ENCODE measurements around the gene CCDC60.

CCDC60 gene

DNA sequence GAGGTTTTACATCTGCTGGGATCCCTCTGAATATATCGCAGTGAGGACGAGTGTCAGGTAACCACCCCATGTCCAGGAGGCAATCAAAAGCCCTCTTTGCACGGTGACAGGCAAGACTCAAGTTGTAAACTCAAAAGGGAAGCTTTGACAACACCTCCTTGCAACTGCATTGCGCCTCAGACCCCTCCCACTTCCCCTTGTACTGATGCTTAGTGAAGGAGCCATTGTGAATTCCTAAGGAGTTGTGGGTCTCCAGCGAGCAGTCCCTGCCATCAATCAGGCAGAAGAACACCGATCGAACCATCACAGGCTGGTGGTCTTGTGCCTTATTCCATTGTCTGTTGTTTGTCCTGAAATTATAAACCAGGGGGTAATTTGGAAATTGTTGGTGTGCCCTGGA, 112.6 kb downstream of the CCDC60 start:
- no peak for DNase-seq (ENCODE audit: low read depth)

DNA sequence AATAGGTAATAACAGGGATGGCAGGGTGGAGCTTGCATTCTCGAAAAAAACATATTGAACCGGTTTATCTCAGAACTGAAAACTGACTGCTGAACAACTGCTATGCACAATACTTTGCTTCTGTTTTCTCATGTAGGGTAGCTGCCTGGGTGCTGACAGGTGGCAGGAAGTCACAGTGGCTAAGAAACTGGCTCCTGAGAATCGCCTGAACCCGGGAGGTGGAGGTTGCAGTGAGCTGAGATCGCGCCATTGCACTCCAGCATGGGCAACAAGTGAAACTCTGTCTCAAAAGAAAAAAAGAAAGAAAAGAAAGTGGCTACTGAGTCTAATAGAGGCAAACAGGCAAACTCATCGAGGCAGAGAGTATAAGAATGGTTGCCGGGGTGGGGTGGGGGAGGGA, 113.1 kb downstream of the CCDC60 start:
- DNase-seq (ENCODE audit: low read depth) = no peak

DNA sequence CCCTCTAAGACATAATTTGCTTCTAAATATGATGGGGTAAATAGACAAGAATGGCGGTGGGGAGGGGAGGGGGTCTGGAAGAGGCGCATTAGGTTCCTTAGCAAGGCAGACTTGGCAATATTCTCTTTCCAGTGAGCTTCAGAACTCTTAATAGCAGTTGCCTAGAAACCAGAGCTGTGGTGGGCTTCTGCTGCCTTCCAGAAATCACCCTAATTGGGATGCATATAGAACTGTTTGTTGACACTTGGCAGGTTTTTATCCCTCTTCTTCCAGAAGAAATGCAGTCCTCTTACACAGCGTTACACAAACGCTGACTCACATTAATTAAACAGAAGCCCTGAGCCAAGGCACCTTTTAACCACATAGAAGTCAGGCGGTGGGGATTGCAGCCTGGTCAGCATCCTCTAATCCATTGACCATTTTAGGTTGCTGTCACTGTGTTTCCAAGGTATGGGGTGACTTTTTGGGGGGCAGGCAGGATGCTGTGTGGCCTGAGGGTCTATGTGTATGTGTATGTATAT, 114.1 kb downstream of the CCDC60 start:
- no peak for DNase-seq (ENCODE audit: low read depth)

DNA sequence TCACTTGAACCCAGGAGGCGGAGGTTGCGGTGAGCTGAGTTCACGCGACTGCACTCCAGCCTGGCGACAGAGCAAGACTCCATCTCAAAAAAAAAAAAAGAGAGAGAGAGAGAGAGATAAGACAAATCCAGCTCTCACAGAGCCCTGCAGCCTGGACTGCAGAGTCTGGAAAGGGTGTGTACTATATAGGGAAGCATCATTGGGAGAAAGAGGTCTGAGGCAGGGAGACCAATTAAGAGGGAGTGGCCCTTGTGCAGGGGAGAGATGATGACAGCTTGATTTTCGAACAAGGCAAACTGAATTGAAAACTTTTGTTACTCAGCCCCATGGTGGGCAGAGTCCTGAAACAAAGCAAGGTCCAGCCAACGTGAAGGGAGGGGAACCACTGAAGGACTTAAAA, 116.2 kb downstream of the CCDC60 start:
- no peak for DNase-seq (ENCODE audit: low read depth)

DNA sequence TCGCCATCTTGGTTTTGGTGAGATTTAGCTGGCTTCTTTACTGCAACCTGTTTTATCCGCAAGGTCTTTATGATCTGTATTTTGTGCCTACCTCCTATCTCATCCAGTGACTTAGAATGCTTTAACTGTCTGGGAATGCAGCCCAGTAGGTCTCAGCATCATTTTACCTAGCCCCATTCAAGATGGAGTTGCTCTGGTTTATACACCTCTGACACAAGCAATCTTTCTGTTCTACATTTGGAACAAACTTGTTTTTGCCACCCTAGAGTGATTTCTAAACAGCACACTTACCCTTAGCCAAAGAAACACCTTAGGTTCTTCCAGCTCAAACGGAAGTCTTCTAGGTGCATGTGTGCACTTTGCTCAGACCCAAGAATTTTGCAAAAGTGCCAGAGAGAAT, 122.3 kb downstream of the CCDC60 start:
- no peak for DNase-seq (ENCODE audit: low read depth)

DNA sequence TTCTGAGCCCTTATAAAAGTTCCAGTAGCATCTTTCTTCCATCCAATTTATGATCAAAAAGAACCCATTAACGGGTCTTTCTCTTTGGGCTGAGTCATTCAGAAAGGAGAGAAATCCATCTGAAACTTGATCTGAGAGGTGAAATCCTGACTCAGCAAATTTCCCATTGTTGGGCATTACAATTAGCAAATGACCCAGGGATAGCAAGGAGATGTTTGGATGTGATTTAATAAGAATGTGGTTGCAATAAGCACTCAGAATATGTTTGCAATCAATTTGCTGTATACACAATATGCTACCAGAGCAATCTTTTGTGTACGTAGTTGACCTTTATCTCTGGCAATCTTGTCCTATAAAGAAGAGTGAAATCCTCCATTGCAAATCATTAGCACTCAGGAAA, 122.7 kb downstream of the CCDC60 start:
- no peak for DNase-seq (ENCODE audit: low read depth)

DNA sequence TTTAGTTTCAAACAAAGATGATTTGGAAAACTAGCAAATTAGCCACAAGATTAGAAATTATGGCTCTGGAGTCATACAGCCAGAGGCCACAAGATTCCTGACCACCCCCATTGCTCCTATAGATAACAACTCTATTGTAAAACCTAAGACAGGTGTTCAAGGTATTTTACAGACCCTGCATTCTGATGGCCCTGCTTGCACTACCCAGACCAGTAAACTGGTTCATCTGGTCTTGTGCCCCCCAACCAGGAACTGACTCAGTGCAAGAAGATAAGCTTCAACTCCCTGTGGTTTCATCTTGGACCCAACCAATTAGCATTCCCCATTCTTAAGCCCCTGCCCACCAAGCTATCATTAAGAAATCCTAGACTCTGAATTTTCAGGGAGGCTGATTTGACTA, 125.0 kb downstream of the CCDC60 start:
- no peak for DNase-seq (ENCODE audit: low read depth)

DNA sequence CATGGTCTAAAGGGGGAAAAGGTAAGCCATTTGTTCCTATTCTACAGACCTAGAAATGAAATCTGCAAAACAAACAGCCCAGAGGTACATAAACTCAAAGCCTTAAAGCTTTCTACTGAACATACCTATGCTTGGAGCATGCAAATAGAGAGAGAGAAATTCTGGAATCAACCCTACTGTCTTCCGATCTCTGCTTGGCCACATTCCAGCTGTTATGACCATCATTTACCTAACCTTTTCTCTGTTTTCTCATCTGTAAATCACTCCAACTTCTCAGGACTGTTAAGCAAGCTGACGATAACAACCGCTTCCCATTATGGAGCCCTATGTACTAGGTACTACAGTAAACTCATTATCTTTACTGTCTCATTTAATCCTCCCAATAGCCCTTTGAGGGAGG, 126.3 kb downstream of the CCDC60 start:
- DNase-seq (ENCODE audit: low read depth) = no peak

DNA sequence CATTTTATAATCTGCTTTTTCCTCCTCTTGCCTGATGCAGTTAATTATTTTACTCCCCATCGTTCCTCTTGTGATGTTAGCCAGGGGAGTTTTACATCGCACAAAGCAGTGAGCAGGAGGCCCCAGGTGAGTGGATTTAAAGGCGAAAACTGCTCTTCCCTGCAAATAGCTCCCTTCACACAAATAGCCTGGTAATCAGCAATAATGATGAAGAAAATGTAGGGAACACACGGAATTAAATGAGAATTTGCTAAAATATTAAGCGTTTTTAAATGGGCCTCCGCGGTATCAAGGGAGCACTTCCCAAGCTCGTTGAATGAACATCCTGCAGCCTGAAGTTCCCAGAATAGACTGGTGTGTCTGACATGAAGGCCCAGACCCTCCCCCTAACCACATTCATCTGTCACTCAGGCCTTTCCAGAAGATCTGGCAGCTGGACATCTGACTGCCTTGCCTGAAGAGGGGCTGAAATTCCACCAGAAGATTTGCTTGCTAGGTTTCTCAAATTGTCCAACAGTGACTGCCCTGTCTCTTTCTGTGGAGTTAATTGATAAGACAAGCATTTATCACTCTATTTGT, 127.2 kb downstream of the CCDC60 start:
- no peak for DNase-seq (ENCODE audit: low read depth)

DNA sequence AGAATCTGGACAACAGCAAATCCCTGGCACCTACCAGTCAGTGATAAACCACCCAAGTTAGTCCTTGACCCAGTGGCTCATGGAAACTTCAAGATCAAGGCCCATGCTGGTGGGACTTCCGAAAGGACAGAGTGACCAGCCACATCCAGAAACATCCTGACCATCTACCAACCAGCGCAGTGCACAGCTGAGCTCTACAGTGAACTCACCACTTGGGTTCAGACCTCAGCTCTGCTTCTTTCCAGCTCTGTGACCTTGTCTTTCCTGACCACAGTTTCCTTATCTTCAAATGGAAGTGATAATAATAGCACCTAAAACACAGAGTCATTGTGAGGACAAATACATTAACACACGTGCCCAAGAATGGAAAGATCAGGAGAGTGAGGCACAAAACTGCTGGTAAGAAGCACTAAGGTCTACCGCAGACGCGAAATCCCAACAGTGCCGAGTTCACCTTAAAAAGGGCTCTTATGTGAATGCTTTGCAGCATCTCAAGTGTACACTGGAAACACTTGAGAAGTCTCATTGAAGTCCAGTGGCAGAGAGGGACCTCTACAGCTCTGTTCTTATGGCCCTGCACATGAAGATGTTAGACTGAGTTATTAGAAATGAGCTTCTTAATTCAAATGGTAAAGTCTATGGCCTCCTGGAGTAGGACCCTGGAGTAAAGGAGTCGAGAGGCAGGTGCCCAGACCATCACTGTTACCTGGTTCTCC, 128.8 kb downstream of the CCDC60 start:
- DNase-seq (ENCODE audit: low read depth) = no peak

DNA sequence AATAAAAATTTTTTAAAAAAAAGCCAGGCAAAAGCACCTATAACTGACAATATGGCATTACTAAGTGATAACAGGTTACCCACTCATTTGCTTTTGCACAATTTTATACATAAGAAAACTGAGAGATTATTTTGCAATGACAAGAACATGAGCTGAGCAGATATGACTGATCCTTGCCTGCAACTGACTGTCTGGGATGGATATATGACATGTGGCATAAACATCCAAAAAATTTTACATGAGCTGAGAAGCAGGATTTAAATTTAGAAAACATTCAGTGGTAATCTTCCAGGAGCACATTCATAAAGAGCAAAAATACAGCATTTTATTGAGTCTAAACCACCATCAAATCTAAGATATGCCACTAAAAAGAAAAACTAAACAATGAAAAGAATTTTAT, 133.8 kb downstream of the CCDC60 start:
- DNase-seq (ENCODE audit: low read depth) = no peak

DNA sequence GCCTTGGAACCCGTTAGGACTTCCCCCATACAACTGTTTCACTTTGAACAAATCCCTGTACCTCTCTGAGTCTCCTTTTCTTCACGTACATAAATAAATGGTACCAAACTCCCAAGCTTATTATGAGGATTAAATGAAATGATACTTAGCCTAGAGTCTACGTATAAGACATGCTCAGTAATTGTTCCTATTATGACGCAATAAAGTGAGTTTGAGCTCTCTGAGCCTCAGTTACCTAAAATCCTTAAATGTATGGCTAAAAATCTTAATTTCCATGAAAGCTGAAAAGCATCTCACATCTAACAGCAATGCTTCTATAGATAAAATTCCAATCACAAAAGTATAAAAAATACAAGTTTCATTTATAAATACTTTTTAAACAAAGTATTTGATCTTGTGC, 141.1 kb downstream of the CCDC60 start:
- DNase-seq (ENCODE audit: low read depth) = no peak

DNA sequence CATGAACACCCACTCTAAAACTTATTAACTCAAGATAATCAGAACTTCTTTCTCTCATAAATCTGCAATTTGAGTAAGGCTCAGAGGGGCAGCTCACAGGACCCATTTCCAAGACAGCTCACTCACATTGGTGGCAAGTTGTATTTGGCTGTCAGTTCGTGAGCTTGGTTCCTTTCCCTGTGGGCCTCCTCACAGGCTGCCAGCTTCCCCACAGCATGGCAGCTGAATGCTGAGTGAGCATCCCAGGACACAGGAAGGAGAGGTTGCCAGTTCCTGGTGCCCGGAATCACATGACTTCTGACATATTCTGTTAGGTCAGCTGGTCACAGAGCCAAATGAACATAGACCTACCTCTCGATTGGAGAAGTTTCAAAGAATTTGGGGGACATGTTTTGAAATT, 142.4 kb downstream of the CCDC60 start:
- no peak for DNase-seq (ENCODE audit: low read depth)

DNA sequence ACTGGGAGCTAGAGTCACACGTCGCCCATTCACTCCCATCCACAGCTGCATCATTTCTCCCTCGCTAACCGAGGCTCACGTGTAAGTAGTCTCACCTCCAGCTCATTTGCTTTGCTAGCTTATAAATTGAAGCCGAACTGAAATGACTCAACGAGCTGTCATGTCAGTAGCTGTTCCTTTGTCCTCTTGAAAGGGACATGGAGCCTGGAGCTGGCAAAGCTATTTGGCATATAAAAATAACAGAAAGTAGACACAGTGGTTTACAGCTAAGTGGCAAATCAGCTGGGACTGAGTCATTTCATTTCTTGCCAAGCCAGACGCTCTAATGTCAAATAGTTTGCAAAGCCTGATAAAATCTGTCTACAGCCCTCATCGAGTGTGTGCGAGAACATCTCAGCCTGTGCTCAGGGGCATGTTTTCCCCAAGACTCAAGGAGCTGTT, 144.6 kb downstream of the CCDC60 start:
- no peak for DNase-seq (ENCODE audit: low read depth)

DNA sequence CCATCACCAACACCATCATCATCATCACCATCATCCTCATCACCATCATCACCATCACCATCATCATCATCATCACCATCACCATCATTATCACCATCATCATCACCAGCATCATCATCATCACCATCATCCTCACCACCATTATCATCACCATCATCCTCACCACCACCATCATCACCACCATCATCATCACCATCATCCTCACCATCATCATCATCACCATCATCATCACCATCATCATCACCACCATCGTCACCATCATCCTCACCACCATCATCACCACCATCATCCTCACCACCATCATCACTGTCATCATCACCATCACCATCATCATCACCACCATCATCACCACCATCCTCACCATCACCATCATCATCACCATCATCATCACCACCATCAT, 146.0 kb downstream of the CCDC60 start:
- no peak for DNase-seq (ENCODE audit: low read depth)

DNA sequence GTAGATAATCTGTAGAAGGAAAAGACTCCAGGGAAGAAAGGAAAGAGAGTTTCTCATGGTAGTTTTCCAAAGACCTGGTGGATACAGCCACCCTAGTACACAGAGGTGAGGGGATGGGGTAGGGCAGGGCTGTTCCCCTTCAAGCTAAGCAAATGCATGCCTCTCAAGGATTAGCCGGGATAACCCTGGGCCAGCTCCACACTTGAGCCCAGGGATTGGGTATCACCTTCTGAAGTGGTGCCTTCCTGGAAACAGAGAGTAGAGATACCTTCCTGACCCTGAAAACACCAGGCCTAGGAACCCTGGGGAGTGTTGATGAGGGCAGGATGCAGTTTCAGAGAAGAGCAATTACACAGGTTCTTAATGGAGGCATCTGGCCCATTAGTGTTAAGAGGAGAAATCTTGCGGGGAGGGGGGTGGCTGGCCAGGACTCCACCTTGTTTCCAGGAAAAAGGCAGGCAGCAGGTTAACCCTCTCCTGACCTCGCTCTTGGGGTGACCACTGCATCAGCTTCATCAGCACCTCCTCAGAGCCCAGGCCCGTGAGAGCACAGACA, 152.1 kb downstream of the CCDC60 start:
- no peak for DNase-seq (ENCODE audit: low read depth)

DNA sequence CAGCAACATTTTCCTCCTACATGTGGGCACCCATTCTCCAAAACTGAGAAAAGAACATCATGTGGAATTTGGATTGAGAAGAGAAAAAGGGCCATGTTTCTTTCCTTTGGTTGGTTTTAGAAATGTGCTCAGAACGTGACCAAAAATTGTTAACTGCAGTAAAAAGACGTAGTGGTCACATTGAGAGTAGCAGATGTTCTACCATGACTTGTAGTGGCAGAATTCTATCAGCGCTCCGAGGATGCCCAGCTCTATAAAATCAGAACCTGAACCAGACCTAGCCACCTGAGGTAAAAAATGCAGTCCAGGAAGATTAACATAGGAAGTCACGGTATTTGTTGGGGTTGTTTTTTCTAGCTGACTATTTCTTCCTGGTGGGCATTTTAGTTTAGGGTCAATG, 157.3 kb downstream of the CCDC60 start:
- no peak for DNase-seq (ENCODE audit: low read depth)

DNA sequence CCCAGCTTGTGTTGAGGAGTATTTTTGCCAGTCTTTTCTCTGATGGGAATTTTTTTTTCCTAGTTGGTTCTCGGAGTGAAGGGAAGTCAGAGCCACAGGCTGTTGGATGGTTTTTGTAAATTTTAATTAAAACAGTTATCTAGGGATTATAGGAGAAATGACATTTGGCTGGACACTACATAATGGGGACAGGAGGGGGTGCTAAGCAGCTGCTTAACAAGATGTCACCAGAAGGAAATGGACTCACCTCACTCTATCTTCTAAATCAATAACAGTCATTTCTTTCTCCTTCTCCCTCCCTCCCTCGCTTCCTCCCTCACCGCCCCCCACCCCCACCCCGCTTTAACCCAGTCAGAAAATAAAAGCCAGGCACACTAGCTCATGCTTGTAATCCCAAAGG, 165.7 kb downstream of the CCDC60 start:
- DNase-seq (ENCODE audit: low read depth) = no peak

DNA sequence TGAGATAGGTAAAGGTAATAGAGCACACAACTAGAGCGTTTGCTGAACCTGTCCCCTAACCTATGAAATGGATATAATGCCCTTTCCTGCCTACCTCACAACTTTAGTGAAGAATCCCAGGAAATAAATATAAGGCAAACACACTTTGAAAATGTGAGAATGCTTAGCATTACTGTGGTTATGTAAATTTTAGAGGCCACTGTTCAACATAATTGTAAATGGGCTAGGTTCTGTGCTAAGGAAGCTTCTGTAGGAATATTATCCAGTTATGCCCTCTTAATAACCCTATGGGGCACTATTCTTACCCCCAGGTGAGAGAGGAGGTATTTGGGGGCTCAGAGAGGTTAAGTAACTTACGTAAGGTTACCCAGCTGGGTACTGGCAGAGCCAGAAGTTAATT, 166.5 kb downstream of the CCDC60 start:
- DNase-seq (ENCODE audit: low read depth) = no peak

DNA sequence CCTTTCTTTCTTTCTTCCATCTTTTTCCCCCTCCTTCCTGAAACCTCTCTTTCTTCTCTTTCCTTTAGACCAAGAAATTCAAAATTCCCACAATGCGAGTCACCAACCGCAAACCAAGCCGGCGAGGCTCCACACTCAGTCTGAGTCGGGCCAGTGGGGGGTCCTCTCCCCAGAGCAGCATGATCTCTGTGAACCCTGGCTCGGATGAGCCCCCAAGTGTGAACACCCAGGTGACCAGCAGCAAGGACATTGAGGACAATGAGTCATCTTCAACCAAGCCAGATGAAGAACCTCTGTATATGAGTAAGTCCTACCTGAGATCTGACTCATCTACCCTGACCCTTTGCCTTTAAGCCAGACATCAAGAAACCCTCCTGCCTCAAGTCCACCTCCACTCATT, 170.5 kb downstream of the CCDC60 start:
- DNase-seq (ENCODE audit: low read depth) = no peak

DNA sequence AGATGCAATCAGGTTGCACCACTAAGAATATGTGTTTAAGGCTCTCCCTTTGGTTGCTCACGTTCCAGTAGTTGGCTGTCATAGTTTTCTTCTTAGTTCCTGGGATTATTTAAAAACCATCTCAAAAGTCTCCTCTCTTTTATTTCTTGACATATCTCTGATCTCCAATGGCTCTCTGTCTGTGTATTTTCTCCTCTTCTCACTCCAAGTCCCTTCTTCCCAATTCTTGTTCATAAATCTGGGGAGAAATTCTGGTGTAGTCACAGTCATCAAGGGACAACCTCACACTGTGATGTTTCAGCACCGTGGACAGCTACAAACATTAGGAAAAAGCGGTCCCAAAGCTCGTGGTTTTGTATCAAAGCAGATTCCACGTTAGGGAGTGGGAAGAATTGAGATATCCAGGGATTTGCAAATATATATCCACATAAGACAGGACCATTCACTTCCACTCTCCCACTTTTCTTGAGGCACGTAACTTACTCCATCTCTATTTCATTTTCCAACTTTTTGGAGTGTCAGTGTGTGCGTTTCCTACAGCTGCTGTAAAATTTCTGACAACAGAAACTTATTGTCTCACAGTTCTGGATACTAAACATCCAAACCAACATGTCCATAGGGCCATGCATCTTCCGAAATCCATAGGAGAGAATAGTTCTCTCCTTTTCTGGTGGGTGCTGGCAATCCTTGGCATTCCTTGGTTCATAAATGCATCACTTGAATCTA, 178.4 kb downstream of the CCDC60 start:
- DNase-seq (ENCODE audit: low read depth) = no peak

DNA sequence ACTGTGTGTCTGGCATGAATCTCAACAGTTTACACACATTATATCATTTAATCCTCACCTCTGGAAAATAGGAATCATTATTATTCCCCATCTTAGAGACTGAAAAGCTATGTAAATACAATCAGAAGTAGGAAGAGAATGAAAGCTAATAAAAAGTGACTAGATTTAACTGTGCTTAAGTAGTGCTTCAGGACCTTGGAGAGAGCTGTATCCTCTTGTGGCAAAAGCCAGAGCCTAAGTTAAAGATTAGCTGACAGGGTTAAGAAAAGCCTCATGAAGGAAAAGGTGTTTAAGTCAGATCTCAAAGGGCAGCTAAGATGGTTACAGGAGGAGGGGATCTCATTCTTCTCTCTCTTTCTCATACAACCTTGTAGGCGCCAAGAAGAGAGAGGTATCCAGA, 193.7 kb downstream of the CCDC60 start:
- DNase-seq (ENCODE audit: low read depth) = no peak

DNA sequence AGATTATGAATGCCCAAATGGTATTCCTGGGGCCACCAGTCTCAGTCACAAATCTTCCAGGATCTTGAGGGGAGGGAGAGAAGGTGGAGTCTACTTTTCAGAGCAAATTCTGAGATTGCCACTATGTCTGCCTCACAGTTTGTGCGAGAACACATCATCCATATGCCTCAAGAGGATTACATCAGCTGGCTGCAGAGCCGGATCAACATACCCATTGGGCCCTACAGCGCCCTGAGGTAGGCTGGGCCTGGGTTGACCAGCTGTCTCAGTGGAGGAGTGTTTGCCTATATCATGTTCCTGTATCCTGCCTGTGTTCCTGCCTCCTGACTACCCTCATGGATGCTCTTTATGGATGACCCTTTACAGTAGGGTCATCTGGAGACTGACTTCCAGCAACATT, 205.9 kb downstream of the CCDC60 start:
- no peak for DNase-seq (ENCODE audit: low read depth)
